Testis (tissue), 3 donors: ENCODE data around the gene KCNQ5. TPM values are rescaled to one million over a fixed set of nuclear protein-coding genes. Genes with fewer than 3 reads are reported as not detected.

Experiments
- DNase-seq: peaks from one replicate; pipeline ENCODE4 v3.0.0-alpha.2; 2019
- H3K27ac ChIP-seq, 2 donors: fragments of 200-600 bp; sonication (generic); one replicate each; pipeline ENCODE4 v1.5.1; 2019
- H3K27me3 ChIP-seq: fragments of 200-600 bp; sonication (generic); one replicate; pipeline ENCODE4 v1.5.1; 2019
- H3K36me3 ChIP-seq: fragments of 200-600 bp; sonication (generic); one replicate; pipeline ENCODE4 v1.5.1; 2017; ENCODE audit warnings: low read depth; ENCODE audit errors: missing control alignments
- H3K4me1 ChIP-seq: fragments of 200-600 bp; sonication (generic); one replicate; pipeline ENCODE4 v1.5.1; 2019
- H3K4me3 ChIP-seq, 2 donors: fragments of 200-600 bp; sonication (generic); one replicate each; pipeline ENCODE4 v1.5.1; 2017 to 2019
- H3K9me3 ChIP-seq: fragments of 200-600 bp; sonication (generic); one replicate; pipeline ENCODE4 v1.5.1; 2017
- CTCF ChIP-seq, 3 experiments: fragments of 450-650 bp in 2 of 3; fragments of 200-600 bp in 1 of 3; sonication (generic) in 1 of 3; IDR thresholded peaks; one replicate each; pipeline ENCODE4 v1.5.1; 2016 to 2019; ENCODE audit warnings: antibody characterized with exemption in 3 of 3, mild to moderate bottlenecking in 2 of 3, moderate library complexity in 1 of 3
- POLR2A ChIP-seq: fragments of 450-650 bp; IDR thresholded peaks from one replicate; pipeline ENCODE4 v1.6.1; 2017; ENCODE audit warnings: antibody characterized with exemption, mild to moderate bottlenecking, moderate library complexity
- WGBS, 2 donors: methylation state at CpG; one replicate each; pipeline ENCODE4 v1.1.5; 2018; 5-methylcytosine and 5-hydroxymethylcytosine counted together
- intact Hi-C: fragments of 100-400 bp; cut with DNase I; formaldehyde crosslinking; loops from one replicate; pipeline ENCODE4 v1.15.1; 2023; ENCODE audit warnings: low total_unique reads
- polyA plus RNA-seq: library from polyadenylated mRNA; stranded (reverse); fragments of 350-450 nt; fragmentation: Illumina TruSeq; extraction: RNeasy Lipid Tissue Mini Kit (QIAGEN cat#74804); gene quantifications from one replicate; pipeline ENCODE4 v1.2.3, GENCODE V29; 2014; ENCODE audit warnings: low read depth, low replicate concordance; ENCODE audit not compliant: insufficient read depth
- total RNA-seq, 2 donors: library from RNA; depleted of rRNA; stranded (reverse); fragments of >200 nt; gene quantifications; one replicate each; pipeline ENCODE4 v1.2.3, GENCODE V29; 2016

The KCNQ5 gene
- total and polyA plus RNA-seq, 3 donors from 2014 or later, result 0.43 to 1.1 (median 0.73) TPM

DNA sequence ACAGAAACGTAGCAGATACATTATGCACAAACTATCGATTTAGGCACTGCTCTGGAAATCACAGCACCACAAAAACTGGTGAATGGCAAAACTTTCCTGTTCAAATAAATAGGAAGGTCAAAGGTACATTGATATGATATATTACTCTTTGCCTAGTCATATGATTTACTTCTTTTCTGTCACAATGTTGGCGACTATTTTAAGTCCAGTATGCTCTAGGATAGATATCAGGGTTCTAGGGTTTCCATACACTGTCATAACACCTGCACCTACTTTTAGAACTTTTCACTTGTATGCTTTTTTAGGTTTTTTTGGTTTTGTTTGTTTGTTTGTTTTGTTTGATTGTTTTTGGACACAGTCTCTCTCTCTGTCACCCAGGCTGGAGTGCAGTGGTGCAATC, 578.4 kb downstream of the KCNQ5 start:
- Histone ChIP-seq H3K36me3 (no peaks in the 10 kb centered on the region), H3K4me1 (no peaks in the 10 kb centered on the region), H3K9me3 (no peaks in the 10 kb centered on the region), H3K27ac (no peak overlapping the region), H3K27me3 (no peaks in the 10 kb centered on the region), H3K4me3 (no peak overlapping the region)
- intact Hi-C loops, result no loop called here
- DNase-seq, result no peak
- 86 to 88% methylated on average over 3 of the region's 3 CpGs for WGBS, 2 donors
- TF ChIP-seq CTCF (IDR thresholded peaks at IDR 0.05) (no peak), POLR2A (no peak)

DNA sequence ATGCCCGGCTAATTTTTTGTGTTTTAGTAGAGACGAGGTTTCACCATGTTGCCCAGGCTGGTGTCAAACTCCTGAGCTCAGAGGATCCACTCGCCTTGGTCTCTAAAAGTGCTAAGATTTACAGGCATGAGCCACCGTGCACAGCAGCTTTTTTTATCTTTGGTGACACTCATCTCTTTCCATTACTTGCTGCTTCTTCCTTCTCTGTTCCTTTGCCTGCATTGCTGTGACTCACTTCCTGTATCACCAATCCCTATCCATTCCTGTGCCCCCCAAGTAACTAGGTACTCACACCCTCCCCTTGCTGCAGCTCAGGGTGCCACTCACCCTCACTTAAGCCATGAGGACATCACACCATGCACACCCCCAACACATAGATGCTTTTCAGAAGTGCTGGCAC, 578.9 kb downstream of the KCNQ5 start:
- no peaks in the 10 kb centered on the region for H3K4me1 ChIP-seq
- H3K27me3 ChIP-seq, result no peaks in the 10 kb centered on the region
- no peak overlapping the region for H3K4me3 ChIP-seq
- H3K36me3 ChIP-seq, result no peaks in the 10 kb centered on the region
- H3K9me3 ChIP-seq, result no peaks in the 10 kb centered on the region
- WGBS, 2 donors, result 75 to 93% methylated on average over 4 of the region's 4 CpGs
- DNase-seq, result no peak
- TF ChIP-seq CTCF (IDR thresholded peaks at IDR 0.05), result no peak
- TF ChIP-seq POLR2A, result no peak
- intact Hi-C loops, result no loop called here
- no peak overlapping the region for H3K27ac ChIP-seq

- H3K4me1 ChIP-seq, result no peaks in the 10 kb centered on the region
- no peaks in the 10 kb centered on the region for H3K27me3 ChIP-seq
- intact Hi-C loops, result no loop called here
- H3K4me3 ChIP-seq, result no peak overlapping the region
- no peaks in the 10 kb centered on the region for H3K9me3 ChIP-seq
- H3K27ac ChIP-seq, result no peak overlapping the region
- H3K36me3 ChIP-seq, result no peaks in the 10 kb centered on the region
- DNase-seq, result no peak
- WGBS, 2 donors, result 91% methylated on average over 1 of the region's 1 CpG
- TF ChIP-seq CTCF (IDR thresholded peaks at IDR 0.05) (no peak), POLR2A (no peak)
These were observed 581.2 kb downstream of the KCNQ5 start for GRCh38 chr6:73203098-73203497.

- Histone ChIP-seq H3K4me3 (no peak overlapping the region), H3K27me3 (no peaks in the 10 kb centered on the region), H3K27ac (no peak overlapping the region), H3K9me3 (no peaks in the 10 kb centered on the region), H3K36me3 (no peaks in the 10 kb centered on the region), H3K4me1 (no peaks in the 10 kb centered on the region)
- intact Hi-C loops, result no loop called here
- TF ChIP-seq CTCF (IDR thresholded peaks at IDR 0.05), result no peak
- TF ChIP-seq POLR2A, result no peak
- DNase-seq, result no peak
- 81 to 86% methylated on average over 4 of the region's 4 CpGs for WGBS, 2 donors
These were observed 582.4 kb downstream of the KCNQ5 start for GRCh38 chr6:73204252-73204651.

GRCh38 chr6:73207221-73207837, 585.5 kb downstream of the KCNQ5 start:
- no peaks in the 10 kb centered on the region for H3K27me3 ChIP-seq
- WGBS, 2 donors, result 87 to 91% methylated on average over 3 of the region's 3 CpGs
- TF ChIP-seq CTCF (IDR thresholded peaks at IDR 0.05), result no peak
- no peak for TF ChIP-seq POLR2A
- no peak overlapping the region for H3K27ac ChIP-seq
- H3K36me3 ChIP-seq, result no peaks in the 10 kb centered on the region
- H3K9me3 ChIP-seq, result no peaks in the 10 kb centered on the region
- no peaks in the 10 kb centered on the region for H3K4me1 ChIP-seq
- DNase-seq, result no peak
- intact Hi-C loops, result no loop called here
- H3K4me3 ChIP-seq, result no peak overlapping the region
